ENCODE results near the gene SPEM2.

SPEM2 gene
- total RNA-seq = 0 to 0.04 reads per million in 2 experiments

GRCh38 chr17:7425316-7425715 lies at the start of gene SPEM2:
SPEM2 (plus strand) TSS chr17:7425616; CDS start chr17:7425689, 73 bp downstream.
- DNase-seq (ENCODE audit: low read depth) = no peak

- DNase-seq (ENCODE audit: low read depth) = no peak
Measured at GRCh38 chr17:7379134-7379533, 46.3 kb upstream of the SPEM2 start.

- no peak for DNase-seq (ENCODE audit: low read depth)
Measured at GRCh38 chr17:7380321-7380720, 45.1 kb upstream of the SPEM2 start.

- no peak for DNase-seq (ENCODE audit: low read depth)
Measured at GRCh38 chr17:7380855-7381683, 44.3 kb upstream of the SPEM2 start, which contains the start of gene TNK1. TNK1 (plus strand) TSS chr17:7381089; CDS start chr17:7382927, 1,838 bp downstream.

GRCh38 chr17:7382901-7383300 lies 42.5 kb upstream of the SPEM2 start:
- no peak for DNase-seq (ENCODE audit: low read depth)

GRCh38 chr17:7383371-7383741 lies 42.1 kb upstream of the SPEM2 start:
- no peak for DNase-seq (ENCODE audit: low read depth)

- peak; percentile 70 for DNase-seq (ENCODE audit: low read depth)
Measured at GRCh38 chr17:7383742-7384488, 41.5 kb upstream of the SPEM2 start.

GRCh38 chr17:7384489-7385081 lies 40.8 kb upstream of the SPEM2 start:
- no peak for DNase-seq (ENCODE audit: low read depth)

- no peak for DNase-seq (ENCODE audit: low read depth)
Measured at GRCh38 chr17:7388856-7389255, 36.6 kb upstream of the SPEM2 start.

- no peak for DNase-seq (ENCODE audit: low read depth)
Measured at GRCh38 chr17:7389924-7390910, 35.2 kb upstream of the SPEM2 start.

GRCh38 chr17:7391307-7391706 lies 34.1 kb upstream of the SPEM2 start:
- DNase-seq (ENCODE audit: low read depth) = no peak

- DNase-seq (ENCODE audit: low read depth) = no peak
Measured at GRCh38 chr17:7392696-7393612, 32.5 kb upstream of the SPEM2 start.

- peak; percentile 59 for DNase-seq (ENCODE audit: low read depth)
Measured at GRCh38 chr17:7393613-7394451, 31.6 kb upstream of the SPEM2 start.

- DNase-seq (ENCODE audit: low read depth) = peak; percentile 72
Measured at GRCh38 chr17:7394452-7395191, 30.8 kb upstream of the SPEM2 start, which contains the start of gene PLSCR3. PLSCR3 (minus strand) TSS chr17:7394525; CDS start chr17:7394110, 415 bp downstream.

GRCh38 chr17:7396147-7396546 lies 29.3 kb upstream of the SPEM2 start:
- DNase-seq (ENCODE audit: low read depth) = no peak

GRCh38 chr17:7398612-7399011 lies 26.8 kb upstream of the SPEM2 start:
- no peak for DNase-seq (ENCODE audit: low read depth)

GRCh38 chr17:7403043-7403726 lies 22.2 kb upstream of the SPEM2 start:
- peak; percentile 12 for DNase-seq (ENCODE audit: low read depth)

GRCh38 chr17:7403727-7403976 lies 21.8 kb upstream of the SPEM2 start:
- no peak for DNase-seq (ENCODE audit: low read depth)

All from T follicular helper cell (primary cell).